Neural progenitor cell (in vitro differentiated cells): ENCODE measurements around the gene RABGAP1.

Source experiments
- CTCF ChIP-seq: fragments of 200-600 bp; sonication (generic); IDR thresholded peaks from 2 replicates; pipeline ENCODE4 v1.5.1; 2017; ENCODE audit warnings: antibody characterized with exemption, mild to moderate bottlenecking
- EZH2 ChIP-seq: fragments of 200-600 bp; sonication (generic); IDR thresholded peaks from 2 replicates; pipeline ENCODE4 v1.6.1; 2017; ENCODE audit warnings: antibody characterized with exemption, mild to moderate bottlenecking, moderate library complexity
- EZH2phosphoT487 ChIP-seq: fragments of 200-600 bp; sonication (generic); IDR thresholded peaks from 2 replicates; pipeline ENCODE4 v1.6.1; 2017; ENCODE audit warnings: antibody characterized with exemption

GRCh38 chr9:122951056-122951455 lies 10.2 kb downstream of the RABGAP1 start:
- TF ChIP-seq CTCF (no peak), EZH2 (no peak), EZH2phosphoT487 (no peak)
